Upper lobe of left lung (tissue), 4 donors: ENCODE measurements around the gene TXNRD1.
"Not testable (repeated sequence)": the region's sequence is repeated elsewhere in the genome, so short reads cannot be mapped to it uniquely, and the experiment has no call there.

Experiments used
- EP300 ChIP-seq, 4 donors: sonication (generic); formaldehyde crosslinking; IDR thresholded peaks; one replicate each; pipeline ENCODE4 v1.5.1; 2017; ENCODE audit warnings: antibody characterized with exemption in 4 of 4, control low read depth in 2 of 4
- POLR2A ChIP-seq, 4 donors: fragments of 450-650 bp; IDR thresholded peaks; one replicate each; pipeline ENCODE4 v1.5.1; 2016 to 2017; ENCODE audit warnings: antibody characterized with exemption in 4 of 4, mild to moderate bottlenecking in 2 of 4
- POLR2AphosphoS5 ChIP-seq, 2 donors: sonication (generic); formaldehyde crosslinking; IDR thresholded peaks; one replicate each; pipeline ENCODE4 v1.5.1; 2017; ENCODE audit warnings: antibody characterized with exemption in 2 of 2
- TF ChIP-seq, protein P1 (sequence below), 6 experiments: fragments of 450-650 bp in 4 of 6; fragments of 200-600 bp in 2 of 6; sonication (generic) in 2 of 6; IDR thresholded peaks; one replicate each; pipeline ENCODE4 v1.5.1; 2016 to 2019; ENCODE audit warnings: antibody characterized with exemption in 6 of 6

DNA sequence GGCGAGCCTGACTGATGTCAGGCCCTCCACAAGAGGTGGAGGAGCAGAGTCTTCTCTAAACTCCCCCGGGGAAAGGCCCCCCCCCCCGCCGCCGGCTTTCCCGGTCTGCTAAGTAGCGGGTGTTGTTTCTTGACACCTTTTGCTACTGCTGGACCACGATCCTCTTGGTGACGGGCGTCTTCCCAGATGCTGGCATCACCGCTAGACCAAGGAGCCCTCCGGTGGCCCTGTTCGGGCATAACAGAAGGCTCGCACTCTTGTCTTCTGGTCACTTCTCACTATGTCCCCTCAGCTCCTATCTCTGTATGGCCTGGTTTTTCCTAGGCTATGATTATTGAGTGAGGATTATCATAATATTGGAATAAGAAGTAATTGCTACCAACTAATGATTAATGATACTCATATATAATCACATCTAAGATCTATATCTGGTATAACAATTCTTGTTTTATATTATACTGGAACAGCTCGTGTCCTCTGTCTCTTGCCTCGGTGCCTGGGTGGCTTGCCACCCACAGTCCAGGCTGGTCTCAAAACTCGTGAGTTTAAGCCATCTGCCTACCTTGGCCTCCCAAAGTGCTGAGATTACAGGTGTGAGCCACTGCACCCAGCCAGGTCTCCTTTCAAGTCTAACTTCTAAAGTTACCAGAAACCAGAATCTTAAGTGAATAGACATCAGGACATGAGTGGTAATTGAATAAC, 78.7 kb downstream of the TXNRD1 start:
- TF ChIP-seq, protein P1, sequence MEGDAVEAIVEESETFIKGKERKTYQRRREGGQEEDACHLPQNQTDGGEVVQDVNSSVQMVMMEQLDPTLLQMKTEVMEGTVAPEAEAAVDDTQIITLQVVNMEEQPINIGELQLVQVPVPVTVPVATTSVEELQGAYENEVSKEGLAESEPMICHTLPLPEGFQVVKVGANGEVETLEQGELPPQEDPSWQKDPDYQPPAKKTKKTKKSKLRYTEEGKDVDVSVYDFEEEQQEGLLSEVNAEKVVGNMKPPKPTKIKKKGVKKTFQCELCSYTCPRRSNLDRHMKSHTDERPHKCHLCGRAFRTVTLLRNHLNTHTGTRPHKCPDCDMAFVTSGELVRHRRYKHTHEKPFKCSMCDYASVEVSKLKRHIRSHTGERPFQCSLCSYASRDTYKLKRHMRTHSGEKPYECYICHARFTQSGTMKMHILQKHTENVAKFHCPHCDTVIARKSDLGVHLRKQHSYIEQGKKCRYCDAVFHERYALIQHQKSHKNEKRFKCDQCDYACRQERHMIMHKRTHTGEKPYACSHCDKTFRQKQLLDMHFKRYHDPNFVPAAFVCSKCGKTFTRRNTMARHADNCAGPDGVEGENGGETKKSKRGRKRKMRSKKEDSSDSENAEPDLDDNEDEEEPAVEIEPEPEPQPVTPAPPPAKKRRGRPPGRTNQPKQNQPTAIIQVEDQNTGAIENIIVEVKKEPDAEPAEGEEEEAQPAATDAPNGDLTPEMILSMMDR (IDR thresholded peaks at IDR 0.05): peak in 1 of 6 experiments; percentile 7
- TF ChIP-seq EP300, POLR2A, POLR2AphosphoS5 (IDR thresholded peaks at IDR 0.05): not testable (repeated sequence)
